Loucy (cell line): Measurements from ENCODE around the gene PHF14.

ENCODE experiments used
- H2AFZ ChIP-seq: fragments of 200-600 bp; sonication (generic); 2 replicates; pipeline ENCODE4 v1.6.0; 2016; ENCODE audit warnings: antibody characterized with exemption, mild to moderate bottlenecking, low read length, moderate library complexity
- H3F3A ChIP-seq: fragments of 200-600 bp; 2 replicates; pipeline ENCODE4 v1.6.0; 2016; ENCODE audit warnings: antibody characterized with exemption, low read depth, mild to moderate bottlenecking
- H3K27me3 ChIP-seq: fragments of 200-600 bp; sonication (generic); 2 replicates; pipeline ENCODE4 v1.6.1; 2014; ENCODE audit warnings: low read length, mild to moderate bottlenecking; ENCODE audit not compliant: insufficient read depth, poor library complexity, severe bottlenecking
- H3K36me3 ChIP-seq: fragments of 200-600 bp; sonication (generic); 2 replicates; pipeline ENCODE4 v1.6.1; 2016; ENCODE audit warnings: low read length; ENCODE audit not compliant: insufficient read depth
- H3K4me1 ChIP-seq: fragments of 200-600 bp; sonication (generic); 2 replicates; pipeline ENCODE4 v1.5.1; 2014; ENCODE audit warnings: low read length, mild to moderate bottlenecking; ENCODE audit not compliant: insufficient read depth, poor library complexity, severe bottlenecking
- H3K4me2 ChIP-seq: fragments of 200-600 bp; sonication (generic); 2 replicates; pipeline ENCODE4 v1.6.0; 2014; ENCODE audit warnings: antibody characterized with exemption, low read length, low read depth, mild to moderate bottlenecking; ENCODE audit not compliant: poor library complexity, severe bottlenecking
- H3K4me3 ChIP-seq: fragments of 200-600 bp; sonication (generic); 2 replicates; pipeline ENCODE4 v1.5.1; 2014; ENCODE audit warnings: low read length, mild to moderate bottlenecking, mixed read lengths; ENCODE audit not compliant: poor library complexity, severe bottlenecking
- H3K79me2 ChIP-seq: fragments of 200-600 bp; sonication (generic); 2 replicates; pipeline ENCODE4 v1.6.1; 2014; ENCODE audit warnings: low read length; ENCODE audit not compliant: insufficient read depth
- H3K9ac ChIP-seq: fragments of 200-600 bp; sonication (generic); 2 replicates; pipeline ENCODE4 v1.6.0; 2014; ENCODE audit warnings: mild to moderate bottlenecking, low read depth, low read length, moderate library complexity; ENCODE audit not compliant: poor library complexity, severe bottlenecking
- H3K9me2 ChIP-seq: fragments of 200-600 bp; sonication (generic); replicated peaks from 2 replicates; pipeline ENCODE4 v1.6.1; 2016; ENCODE audit warnings: low read depth, low read length, mixed read lengths
- H3K9me3 ChIP-seq: fragments of 200-600 bp; sonication (generic); 2 replicates; pipeline ENCODE4 v1.6.1; 2014; ENCODE audit warnings: mild to moderate bottlenecking, antibody characterized with exemption, low read length, low read depth; ENCODE audit not compliant: insufficient read depth
- H4K20me1 ChIP-seq: fragments of 200-600 bp; sonication (generic); 2 replicates; pipeline ENCODE4 v1.6.0; 2014; ENCODE audit warnings: antibody characterized with exemption, low read length, mild to moderate bottlenecking; ENCODE audit not compliant: insufficient read depth, poor library complexity, severe bottlenecking
- EZH2phosphoT487 ChIP-seq: fragments of 200-600 bp; IDR thresholded peaks from 2 replicates; pipeline ENCODE4 v1.6.1; 2018; ENCODE audit warnings: antibody characterized with exemption, mild to moderate bottlenecking, moderate library complexity, borderline replicate concordance
- TF ChIP-seq, protein P1 (sequence below): fragments of 200-600 bp; sonication (generic); conservative IDR thresholded peaks from 2 replicates; pipeline ENCODE4 v1.5.1; 2014; ENCODE audit warnings: mild to moderate bottlenecking, antibody characterized with exemption, low read length

Gene PHF14

DNA sequence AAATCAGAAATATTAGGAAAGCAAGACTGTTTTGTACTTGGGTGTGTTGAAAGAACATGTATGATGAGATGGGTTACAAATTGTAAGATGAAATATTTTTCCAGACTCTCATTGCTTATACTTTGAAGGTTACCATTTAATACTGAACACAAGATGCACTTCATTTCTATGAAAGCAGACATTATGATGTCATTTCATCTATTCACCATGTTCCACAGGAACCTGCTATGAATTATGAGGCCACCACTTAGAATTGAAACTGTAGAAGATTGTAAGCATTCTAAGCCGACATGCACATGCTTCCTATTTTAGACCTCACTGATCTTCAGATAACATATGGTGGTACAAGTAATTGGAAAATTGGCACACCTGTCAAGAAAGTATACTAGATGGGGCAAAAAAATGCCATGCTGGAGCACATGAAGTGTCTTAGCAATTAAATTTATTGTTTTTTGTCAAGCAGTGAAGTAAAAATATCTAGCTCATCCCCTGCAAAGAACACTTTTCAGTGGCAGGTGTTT, 195.0 kb downstream of the PHF14 start:
- TF ChIP-seq, protein P1, sequence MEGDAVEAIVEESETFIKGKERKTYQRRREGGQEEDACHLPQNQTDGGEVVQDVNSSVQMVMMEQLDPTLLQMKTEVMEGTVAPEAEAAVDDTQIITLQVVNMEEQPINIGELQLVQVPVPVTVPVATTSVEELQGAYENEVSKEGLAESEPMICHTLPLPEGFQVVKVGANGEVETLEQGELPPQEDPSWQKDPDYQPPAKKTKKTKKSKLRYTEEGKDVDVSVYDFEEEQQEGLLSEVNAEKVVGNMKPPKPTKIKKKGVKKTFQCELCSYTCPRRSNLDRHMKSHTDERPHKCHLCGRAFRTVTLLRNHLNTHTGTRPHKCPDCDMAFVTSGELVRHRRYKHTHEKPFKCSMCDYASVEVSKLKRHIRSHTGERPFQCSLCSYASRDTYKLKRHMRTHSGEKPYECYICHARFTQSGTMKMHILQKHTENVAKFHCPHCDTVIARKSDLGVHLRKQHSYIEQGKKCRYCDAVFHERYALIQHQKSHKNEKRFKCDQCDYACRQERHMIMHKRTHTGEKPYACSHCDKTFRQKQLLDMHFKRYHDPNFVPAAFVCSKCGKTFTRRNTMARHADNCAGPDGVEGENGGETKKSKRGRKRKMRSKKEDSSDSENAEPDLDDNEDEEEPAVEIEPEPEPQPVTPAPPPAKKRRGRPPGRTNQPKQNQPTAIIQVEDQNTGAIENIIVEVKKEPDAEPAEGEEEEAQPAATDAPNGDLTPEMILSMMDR: no peak
- TF ChIP-seq EZH2phosphoT487: no peak
- H3K4me1 ChIP-seq: no peaks in the 10 kb centered on the region
- no peaks in the 10 kb centered on the region for H3K79me2 ChIP-seq
- no peak overlapping the region for H3K4me2 ChIP-seq
- H3K4me3 ChIP-seq: no peak overlapping the region
- no peaks in the 10 kb centered on the region for H4K20me1 ChIP-seq
- no peaks in the 10 kb centered on the region for H3F3A ChIP-seq
- H3K9me3 ChIP-seq: no peaks in the 10 kb centered on the region
- H3K27me3 ChIP-seq: no peaks in the 10 kb centered on the region
- H3K9me2 ChIP-seq: no peaks in the 10 kb centered on the region
- no peak overlapping the region for H3K9ac ChIP-seq
- H3K36me3 ChIP-seq: no peaks in the 10 kb centered on the region
- H2AFZ ChIP-seq: no peak overlapping the region

DNA sequence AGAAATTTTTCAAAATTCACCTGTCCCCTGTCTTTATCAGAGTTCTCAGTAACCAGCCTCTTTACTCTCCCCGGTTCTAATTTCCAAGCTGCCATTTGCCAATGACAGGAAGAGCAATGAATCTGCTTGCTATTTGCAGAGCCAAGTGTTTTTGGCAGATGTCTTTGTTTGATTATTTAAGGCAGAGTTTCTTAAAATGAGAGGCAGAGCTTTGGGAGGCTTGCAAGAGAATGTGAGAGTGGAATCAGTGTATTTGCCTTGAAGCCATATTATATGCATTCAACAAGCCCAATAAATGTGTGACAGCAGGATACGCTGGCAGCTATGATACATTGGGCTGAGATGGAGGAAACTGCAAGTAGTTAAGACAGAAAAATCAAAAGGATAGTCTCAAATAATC, 196.5 kb downstream of the PHF14 start:
- Histone ChIP-seq H3K4me1 (no peaks in the 10 kb centered on the region), H3K4me3 (no peak overlapping the region), H3K9me2 (no peaks in the 10 kb centered on the region), H3K4me2 (no peak overlapping the region), H3K27me3 (no peaks in the 10 kb centered on the region), H3F3A (no peaks in the 10 kb centered on the region), H3K79me2 (no peaks in the 10 kb centered on the region), H3K9ac (no peak overlapping the region), H4K20me1 (no peaks in the 10 kb centered on the region), H3K36me3 (no peaks in the 10 kb centered on the region), H3K9me3 (no peaks in the 10 kb centered on the region), H2AFZ (no peak overlapping the region)
- no peak for TF ChIP-seq EZH2phosphoT487
- TF ChIP-seq, protein P1: no peak

DNA sequence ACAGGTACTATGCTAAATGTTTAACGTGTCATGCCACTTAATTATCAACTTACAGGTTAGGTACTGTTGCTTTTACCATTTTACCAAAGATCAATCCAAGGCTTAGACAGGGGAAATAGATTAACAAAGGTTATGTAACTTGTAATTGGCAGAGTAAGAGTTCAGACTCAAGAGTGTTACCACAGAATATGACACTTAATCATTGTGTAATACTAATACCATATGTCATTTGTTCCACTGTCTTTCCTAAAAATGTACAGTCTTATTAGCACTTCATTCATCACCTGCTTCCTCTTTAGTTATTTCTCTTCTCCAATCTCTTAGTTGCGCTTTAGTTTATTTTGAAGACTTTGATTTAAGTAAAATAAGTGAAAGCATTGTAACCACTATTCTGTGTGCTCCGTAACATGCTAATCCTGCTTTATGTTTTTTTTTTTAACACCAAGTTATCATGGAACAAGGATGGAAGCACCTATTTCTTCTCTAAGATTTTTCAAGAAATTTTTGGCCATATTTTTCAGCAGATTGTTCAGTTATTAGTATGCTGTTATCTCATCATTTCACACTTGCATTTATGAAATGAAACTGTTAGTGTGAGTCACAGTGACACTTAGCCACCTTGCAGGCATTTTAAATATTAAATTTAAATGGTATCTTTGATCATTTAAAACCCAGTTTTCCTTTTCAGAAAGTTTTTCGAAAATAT, 197.3 kb downstream of the PHF14 start:
- no peak overlapping the region for H3K9ac ChIP-seq
- H3K9me3 ChIP-seq: no peaks in the 10 kb centered on the region
- H3K9me2 ChIP-seq: no peaks in the 10 kb centered on the region
- no peaks in the 10 kb centered on the region for H3K79me2 ChIP-seq
- no peaks in the 10 kb centered on the region for H3F3A ChIP-seq
- no peaks in the 10 kb centered on the region for H3K27me3 ChIP-seq
- H2AFZ ChIP-seq: no peak overlapping the region
- TF ChIP-seq, protein P1: no peak
- no peak for TF ChIP-seq EZH2phosphoT487
- no peaks in the 10 kb centered on the region for H4K20me1 ChIP-seq
- no peak overlapping the region for H3K4me3 ChIP-seq
- no peaks in the 10 kb centered on the region for H3K36me3 ChIP-seq
- no peaks in the 10 kb centered on the region for H3K4me1 ChIP-seq
- no peak overlapping the region for H3K4me2 ChIP-seq
